ENCODE data around the gene OR4F6. TPM values are rescaled to one million over a fixed set of nuclear protein-coding genes. Genes with fewer than 3 reads are reported as not detected.

The OR4F6 gene
- total and polyA plus RNA-seq, 9 of the 15 experiments (the other 6 are each of a cell fraction or from before 2014, with no cell fraction given) = not detected

DNA sequence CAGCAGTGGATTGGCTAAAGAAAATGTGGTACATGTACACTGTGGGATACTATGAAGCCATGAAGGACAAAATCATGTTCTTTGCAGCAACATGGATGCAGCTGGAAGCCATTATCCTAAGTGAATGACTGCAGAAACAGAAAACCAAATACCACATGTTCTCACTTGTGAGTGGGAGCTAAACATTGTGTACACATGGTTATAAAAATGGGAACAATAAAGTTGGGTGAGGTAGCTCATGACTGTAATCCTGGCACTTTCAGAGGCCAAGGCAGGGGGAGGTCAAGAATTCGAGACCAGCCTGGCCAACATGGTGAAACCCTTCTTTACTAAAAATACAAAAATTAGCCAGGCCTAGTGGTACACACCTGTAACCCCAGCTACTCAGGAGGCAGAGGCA lies 3.6 kb upstream of the OR4F6 start:
- no TSS peak for BruUV-seq (replicated peaks)
- ATAC-seq (no peak), DNase-seq (ENCODE audit: extremely low read depth in 1 of 4, low spot score in 3 of 4) (no peak), FAIRE-seq (no peak)
- in situ Hi-C loops (cut with MboI) = no loop called here
- H3K9me1 ChIP-seq (ENCODE audit: control insufficient read depth, insufficient read depth, low read length) = no peaks in the 10 kb centered on the region
- no peaks in the 10 kb centered on the region for H3K79me2 ChIP-seq (ENCODE audit: control insufficient read depth, insufficient read depth, low read length)
- no peaks in the 10 kb centered on the region for H3K9me3 ChIP-seq (replicated peaks; ENCODE audit: control insufficient read depth, insufficient read depth, low read depth, low read length)
- H3K27ac ChIP-seq (ENCODE audit: extremely low read depth, low read depth, low read length) = no peak overlapping the region
- no peak overlapping the region for H3K4me2 ChIP-seq (ENCODE audit: insufficient read depth, low read length)
- H3K4me1 ChIP-seq (replicated peaks in 1 of 2; ENCODE audit: control insufficient read depth in 2 of 2, insufficient read depth in 2 of 2, low read length in 2 of 2) = no peaks in the 10 kb centered on the region
- 0% methylated on average over 1 of the region's 1 CpG for WGBS (ENCODE audit: insufficient coverage, low coverage, missing lambda C conversion rate)
- H3K27me3 ChIP-seq (ENCODE audit: control insufficient read depth in 2 of 2, insufficient read depth in 2 of 2, low read length in 2 of 2) = peaks cover 4 to 5% of the 10 kb centered on the region in 2 experiments; a peak in 1 of 5 replicates
- TF ChIP-seq TCF3 (CRISPR knock-in tag; IDR thresholded peaks at IDR 0.05) (no peak), BACH1 (tag; IDR thresholded peaks at IDR 0.05) (no peak), PRPF4 (IDR thresholded peaks at IDR 0.05; ENCODE audit: insufficient read depth, low read depth, low read length, poor library complexity, severe bottlenecking) (no peak), CREB1 (IDR thresholded peaks at IDR 0.05) (no peak), CREB1 (CRISPR knock-in tag; IDR thresholded peaks at IDR 0.05) (no peak), YBX1 (IDR thresholded peaks at IDR 0.05) (no peak)
- TF ChIP-seq, protein P1, sequence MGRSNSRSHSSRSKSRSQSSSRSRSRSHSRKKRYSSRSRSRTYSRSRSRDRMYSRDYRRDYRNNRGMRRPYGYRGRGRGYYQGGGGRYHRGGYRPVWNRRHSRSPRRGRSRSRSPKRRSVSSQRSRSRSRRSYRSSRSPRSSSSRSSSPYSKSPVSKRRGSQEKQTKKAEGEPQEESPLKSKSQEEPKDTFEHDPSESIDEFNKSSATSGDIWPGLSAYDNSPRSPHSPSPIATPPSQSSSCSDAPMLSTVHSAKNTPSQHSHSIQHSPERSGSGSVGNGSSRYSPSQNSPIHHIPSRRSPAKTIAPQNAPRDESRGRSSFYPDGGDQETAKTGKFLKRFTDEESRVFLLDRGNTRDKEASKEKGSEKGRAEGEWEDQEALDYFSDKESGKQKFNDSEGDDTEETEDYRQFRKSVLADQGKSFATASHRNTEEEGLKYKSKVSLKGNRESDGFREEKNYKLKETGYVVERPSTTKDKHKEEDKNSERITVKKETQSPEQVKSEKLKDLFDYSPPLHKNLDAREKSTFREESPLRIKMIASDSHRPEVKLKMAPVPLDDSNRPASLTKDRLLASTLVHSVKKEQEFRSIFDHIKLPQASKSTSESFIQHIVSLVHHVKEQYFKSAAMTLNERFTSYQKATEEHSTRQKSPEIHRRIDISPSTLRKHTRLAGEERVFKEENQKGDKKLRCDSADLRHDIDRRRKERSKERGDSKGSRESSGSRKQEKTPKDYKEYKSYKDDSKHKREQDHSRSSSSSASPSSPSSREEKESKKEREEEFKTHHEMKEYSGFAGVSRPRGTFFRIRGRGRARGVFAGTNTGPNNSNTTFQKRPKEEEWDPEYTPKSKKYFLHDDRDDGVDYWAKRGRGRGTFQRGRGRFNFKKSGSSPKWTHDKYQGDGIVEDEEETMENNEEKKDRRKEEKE (IDR thresholded peaks at IDR 0.05; ENCODE audit: borderline replicate concordance in 1 of 2, control insufficient read depth in 1 of 2, low read depth in 2 of 2, low read length in 1 of 2) = no peak
- intact Hi-C loops (cut with micrococcal nuclease) = no loop called here
- POLR2A ChIA-PET = no interaction called here
- H2AFZ ChIP-seq (ENCODE audit: low read depth, low read length) = no peak overlapping the region
- CTCF ChIA-PET (ENCODE audit: low intra/inter-chr PET ratio) = no interaction called here
- no peak overlapping the region for H3K9ac ChIP-seq (ENCODE audit: insufficient read depth in 1 of 2, low read depth in 2 of 2, low read length in 2 of 2)
- H4K20me1 ChIP-seq (replicated peaks; ENCODE audit: control insufficient read depth, insufficient read depth, low read length) = no peaks in the 10 kb centered on the region
- H3K36me3 ChIP-seq (ENCODE audit: control insufficient read depth, insufficient read depth, low read length) = no peaks in the 10 kb centered on the region
- no peak overlapping the region for H3K4me3 ChIP-seq
